Measurements from ENCODE around the gene GATA5.

GATA5 gene

DNA sequence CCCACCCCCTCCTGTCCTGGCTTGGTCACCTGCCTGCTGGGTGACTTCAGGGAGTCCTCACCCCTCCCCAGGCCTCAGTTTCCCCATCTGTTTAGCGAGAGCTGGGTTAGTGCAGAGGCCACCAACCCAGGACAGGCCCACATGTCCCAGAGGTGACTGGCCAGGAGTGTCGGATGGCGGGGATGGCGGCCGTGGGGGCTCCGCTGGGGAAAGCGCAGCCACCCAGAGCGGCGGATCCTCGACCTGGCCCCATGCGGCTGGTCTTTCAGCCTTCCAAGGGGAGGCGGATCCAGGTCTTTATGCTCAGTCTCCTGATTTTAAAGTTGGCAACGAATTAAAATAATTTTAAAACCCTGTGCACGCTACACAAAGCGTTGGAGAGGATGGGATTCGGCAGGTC, 31.0 kb upstream of the GATA5 start:
- in situ Hi-C loops (cut with HindIII; ENCODE audit: low sequenced_read_pairs): no loop called here
- no peak for DNase-seq (ENCODE audit: low read depth, low spot score)
- no peak overlapping the region for H3K4me3 ChIP-seq (ENCODE audit: low read depth, low read length)
- TF ChIP-seq, protein P1, sequence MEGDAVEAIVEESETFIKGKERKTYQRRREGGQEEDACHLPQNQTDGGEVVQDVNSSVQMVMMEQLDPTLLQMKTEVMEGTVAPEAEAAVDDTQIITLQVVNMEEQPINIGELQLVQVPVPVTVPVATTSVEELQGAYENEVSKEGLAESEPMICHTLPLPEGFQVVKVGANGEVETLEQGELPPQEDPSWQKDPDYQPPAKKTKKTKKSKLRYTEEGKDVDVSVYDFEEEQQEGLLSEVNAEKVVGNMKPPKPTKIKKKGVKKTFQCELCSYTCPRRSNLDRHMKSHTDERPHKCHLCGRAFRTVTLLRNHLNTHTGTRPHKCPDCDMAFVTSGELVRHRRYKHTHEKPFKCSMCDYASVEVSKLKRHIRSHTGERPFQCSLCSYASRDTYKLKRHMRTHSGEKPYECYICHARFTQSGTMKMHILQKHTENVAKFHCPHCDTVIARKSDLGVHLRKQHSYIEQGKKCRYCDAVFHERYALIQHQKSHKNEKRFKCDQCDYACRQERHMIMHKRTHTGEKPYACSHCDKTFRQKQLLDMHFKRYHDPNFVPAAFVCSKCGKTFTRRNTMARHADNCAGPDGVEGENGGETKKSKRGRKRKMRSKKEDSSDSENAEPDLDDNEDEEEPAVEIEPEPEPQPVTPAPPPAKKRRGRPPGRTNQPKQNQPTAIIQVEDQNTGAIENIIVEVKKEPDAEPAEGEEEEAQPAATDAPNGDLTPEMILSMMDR (IDR thresholded peaks at IDR 0.05; ENCODE audit: low read depth, low read length): no peak

DNA sequence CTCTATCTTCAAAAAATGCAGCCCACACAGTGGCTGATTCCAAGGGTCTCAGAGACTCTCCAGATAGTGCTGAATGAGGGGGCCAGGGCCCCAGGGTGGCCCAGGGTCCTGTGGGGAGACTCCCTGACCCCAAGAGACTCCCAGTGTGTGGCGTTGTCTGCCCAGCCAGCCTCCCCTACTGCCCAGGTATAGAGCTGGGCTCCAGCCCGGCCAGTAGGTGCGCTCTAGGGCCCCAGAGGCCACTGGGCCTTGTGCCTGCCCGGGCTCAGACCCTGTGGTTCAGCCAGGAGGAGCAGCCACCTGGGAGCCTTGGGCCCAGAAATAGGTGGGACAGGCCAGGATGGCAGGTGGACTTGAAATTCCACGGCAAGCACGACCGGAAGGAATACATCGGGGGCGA, 30.3 kb upstream of the GATA5 start:
- DNase-seq (ENCODE audit: low read depth, low spot score): no peak
- TF ChIP-seq, protein P1 (IDR thresholded peaks at IDR 0.05; ENCODE audit: low read depth, low read length): no peak
- no peak overlapping the region for H3K4me3 ChIP-seq (ENCODE audit: low read depth, low read length)
- in situ Hi-C loops (cut with HindIII; ENCODE audit: low sequenced_read_pairs): no loop called here

DNA sequence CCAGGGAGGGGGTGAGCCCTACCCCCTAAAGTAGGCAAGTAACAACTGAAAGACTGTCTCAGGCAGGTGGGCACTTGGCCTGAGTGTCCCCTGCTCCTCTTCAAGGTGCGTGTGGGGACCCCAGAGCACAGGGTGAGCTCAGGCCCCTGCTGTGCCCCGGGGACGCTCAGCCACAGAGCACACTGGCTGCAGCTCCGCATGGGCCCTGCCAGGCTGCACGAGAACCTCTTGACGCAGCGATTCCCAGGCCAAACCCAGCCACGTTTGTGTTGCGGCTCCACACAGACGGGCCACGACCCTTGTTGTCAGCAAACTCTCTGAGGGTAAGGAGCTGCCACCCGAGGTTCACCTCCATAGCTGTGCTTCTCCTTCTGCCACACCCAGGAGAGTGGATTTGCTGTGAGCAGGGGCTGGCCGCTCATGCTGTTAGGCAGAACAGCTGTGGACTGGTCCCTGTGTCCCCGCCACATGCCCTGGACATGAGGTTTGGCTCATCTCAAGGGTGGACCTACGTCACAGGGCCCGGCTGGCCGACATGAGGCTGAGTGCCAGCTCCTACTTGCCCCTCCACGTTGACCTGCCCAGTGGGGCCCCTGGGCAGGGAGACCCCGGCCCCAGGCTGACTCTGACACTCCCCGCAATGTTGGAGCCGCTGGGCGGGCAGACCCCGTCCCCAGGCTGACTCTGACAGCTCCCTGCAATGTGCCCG, 29.7 kb upstream of the GATA5 start:
- H3K4me3 ChIP-seq (ENCODE audit: low read depth, low read length): no peak overlapping the region
- in situ Hi-C loops (cut with HindIII; ENCODE audit: low sequenced_read_pairs): no loop called here
- DNase-seq (ENCODE audit: low read depth, low spot score): no peak
- TF ChIP-seq, protein P1 (IDR thresholded peaks at IDR 0.05; ENCODE audit: low read depth, low read length): no peak

DNA sequence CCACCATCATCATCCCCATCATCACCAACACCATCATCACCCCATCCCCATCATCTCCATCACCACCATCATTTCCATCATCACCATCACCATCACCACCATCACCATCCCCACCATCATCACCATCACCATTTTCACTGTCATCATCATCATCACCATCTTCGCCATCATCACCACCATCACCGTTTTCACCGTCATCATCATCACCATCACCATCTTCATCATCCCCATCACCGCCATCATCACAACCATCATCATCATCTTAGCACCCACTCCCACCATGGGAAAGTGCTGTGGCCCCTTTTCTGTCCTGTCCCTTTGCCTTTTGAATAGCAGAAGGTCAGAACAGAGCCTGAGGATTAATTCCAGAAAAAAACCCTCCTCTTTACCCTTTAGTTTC, 28.5 kb upstream of the GATA5 start:
- TF ChIP-seq, protein P1 (IDR thresholded peaks at IDR 0.05; ENCODE audit: low read depth, low read length): no peak
- no peak for DNase-seq (ENCODE audit: low read depth, low spot score)
- in situ Hi-C loops (cut with HindIII; ENCODE audit: low sequenced_read_pairs): no loop called here
- H3K4me3 ChIP-seq (ENCODE audit: low read depth, low read length): no peak overlapping the region

DNA sequence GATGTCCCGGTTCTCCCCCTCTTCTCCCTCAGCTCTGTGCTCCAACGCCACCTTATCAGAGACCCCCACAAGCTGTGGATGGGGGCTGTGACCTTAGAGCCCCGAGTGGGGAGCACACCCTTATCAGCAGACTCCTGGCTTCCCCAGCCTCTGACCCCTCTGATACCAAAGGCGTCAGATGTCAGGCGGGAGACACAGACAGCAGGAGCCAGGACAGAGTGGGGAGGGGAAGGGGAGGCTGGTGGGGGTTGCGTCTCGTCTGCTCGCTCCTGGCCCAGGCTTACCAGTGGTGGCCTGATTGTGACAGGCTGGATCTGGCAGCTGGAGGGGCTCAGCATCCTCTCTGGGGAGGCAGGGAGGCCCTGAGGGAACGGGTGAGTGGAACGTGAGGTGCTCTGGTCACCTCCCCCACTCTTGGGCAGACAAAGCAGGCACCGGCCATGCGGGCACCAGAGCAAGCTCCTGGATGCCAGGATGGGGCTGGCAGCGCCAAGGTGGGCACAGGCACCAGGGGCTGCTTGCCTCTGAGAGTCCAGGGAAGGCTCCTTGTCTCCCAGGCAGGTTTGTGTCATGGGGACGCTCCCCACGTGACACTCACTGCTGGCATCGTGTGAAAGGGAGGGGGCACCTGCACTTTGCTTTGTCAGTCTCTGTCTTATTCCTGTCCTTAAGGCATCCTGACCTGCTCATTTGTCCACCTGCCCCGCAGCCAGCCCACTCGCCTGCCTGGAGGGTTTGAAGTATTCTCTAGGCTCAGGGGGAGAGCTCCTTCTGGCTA, 27.8 kb upstream of the GATA5 start:
- TF ChIP-seq, protein P1 (IDR thresholded peaks at IDR 0.05; ENCODE audit: low read depth, low read length): no peak
- in situ Hi-C loops (cut with HindIII; ENCODE audit: low sequenced_read_pairs): no loop called here
- DNase-seq (ENCODE audit: low read depth, low spot score): no peak
- no peak overlapping the region for H3K4me3 ChIP-seq (ENCODE audit: low read depth, low read length)

DNA sequence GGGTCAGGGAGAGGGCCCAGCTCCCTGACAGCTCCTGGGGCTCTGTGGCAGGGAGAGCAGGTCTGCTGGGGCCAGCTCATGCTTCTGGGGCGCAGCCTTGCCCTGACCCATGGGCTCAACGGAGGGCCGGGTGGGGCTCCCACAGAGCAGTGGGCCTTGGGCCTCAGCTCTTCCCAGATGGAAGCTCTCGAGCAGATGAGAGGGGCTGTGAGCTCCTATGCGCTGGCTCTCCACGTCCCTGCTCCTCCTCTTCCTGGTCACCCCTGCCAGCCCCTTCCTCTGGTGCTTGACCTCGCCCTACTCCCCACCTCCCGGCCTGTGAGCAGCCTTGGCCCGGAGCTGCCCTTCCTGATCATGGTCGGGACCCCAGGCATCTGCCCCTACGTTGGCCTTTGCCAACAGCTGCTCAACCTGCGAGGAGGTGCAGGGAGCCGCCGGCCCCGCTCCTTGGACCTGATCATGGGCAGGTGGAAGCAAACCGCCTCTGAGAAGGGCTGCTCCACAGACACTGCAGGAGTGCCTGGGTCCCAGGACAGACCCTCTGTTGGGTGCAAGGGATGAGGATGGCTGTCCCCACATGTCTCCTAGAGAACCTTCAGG, 26.8 kb upstream of the GATA5 start:
- no peak overlapping the region for H3K4me3 ChIP-seq (ENCODE audit: low read depth, low read length)
- in situ Hi-C loops (cut with HindIII; ENCODE audit: low sequenced_read_pairs): no loop called here
- TF ChIP-seq, protein P1 (IDR thresholded peaks at IDR 0.05; ENCODE audit: low read depth, low read length): no peak
- no peak for DNase-seq (ENCODE audit: low read depth, low spot score)
